ELR (cell line): ENCODE results near the gene BMAL2.
A peak's percentile ranks its signal among the peaks of the same experiment; 100 is the strongest.

Experiments used
- DNase-seq: peaks from one replicate; pipeline ENCODE4 v3.0.0-alpha.2; 2015; ENCODE audit warnings: low read depth

BMAL2 gene

GRCh38 chr12:27324530-27324929, 8.1 kb upstream of the BMAL2 start:
- DNase-seq, result no peak

GRCh38 chr12:27330846-27331245, 1.8 kb upstream of the BMAL2 start:
- DNase-seq, result peak; percentile 23

- peak; percentile 95 for DNase-seq
Measured at GRCh38 chr12:27331291-27331926, 1.2 kb upstream of the BMAL2 start.

- DNase-seq, result peak; percentile 16
Measured at GRCh38 chr12:27331927-27332324, 710 bp upstream of the BMAL2 start.

GRCh38 chr12:27332407-27332713, 276 bp upstream of the BMAL2 start:
- no peak for DNase-seq

- DNase-seq, result peak; percentile 57
Measured at GRCh38 chr12:27333403-27334009, 870 bp downstream of the BMAL2 start.

- DNase-seq, result peak; percentile 45
Measured at GRCh38 chr12:27334042-27334720, 1.5 kb downstream of the BMAL2 start.

GRCh38 chr12:27334721-27335082, 2.1 kb downstream of the BMAL2 start:
- no peak for DNase-seq

GRCh38 chr12:27335364-27336281, 3.0 kb downstream of the BMAL2 start:
- DNase-seq, result no peak

- no peak for DNase-seq
Measured at GRCh38 chr12:27336282-27336653, 3.6 kb downstream of the BMAL2 start.

- DNase-seq, result no peak
Measured at GRCh38 chr12:27337376-27337775, 4.7 kb downstream of the BMAL2 start.

GRCh38 chr12:27338473-27338872, 5.8 kb downstream of the BMAL2 start:
- DNase-seq, result no peak

GRCh38 chr12:27340971-27341370, 8.3 kb downstream of the BMAL2 start:
- no peak for DNase-seq

GRCh38 chr12:27342536-27342935, 9.9 kb downstream of the BMAL2 start:
- DNase-seq, result peak; percentile 22

- DNase-seq, result peak; percentile 97
Measured at GRCh38 chr12:27343255-27344000, 10.8 kb downstream of the BMAL2 start.

GRCh38 chr12:27344246-27344645, 11.6 kb downstream of the BMAL2 start:
- no peak for DNase-seq

GRCh38 chr12:27344760-27345159, 12.1 kb downstream of the BMAL2 start:
- DNase-seq, result no peak

GRCh38 chr12:27345376-27345775, 12.7 kb downstream of the BMAL2 start:
- DNase-seq, result no peak

- DNase-seq, result no peak
Measured at GRCh38 chr12:27347779-27348178, 15.1 kb downstream of the BMAL2 start.

GRCh38 chr12:27351476-27351875, 18.8 kb downstream of the BMAL2 start:
- DNase-seq, result no peak

GRCh38 chr12:27355486-27355885, 22.9 kb downstream of the BMAL2 start:
- DNase-seq, result no peak

- no peak for DNase-seq
Measured at GRCh38 chr12:27355979-27356378, 23.3 kb downstream of the BMAL2 start.
